Epithelial cell of alveolus of lung (primary cell): ENCODE measurements around the gene GFRA1. TPM values are rescaled to one million over a fixed set of nuclear protein-coding genes. Genes with fewer than 3 reads are reported as not detected.

ENCODE experiments used
- total RNA-seq: library from RNA; depleted of rRNA; stranded (reverse); fragments of >200 nt; gene quantifications from 2 replicates; pipeline ENCODE4 v1.2.1, GENCODE V29; 2015

Gene GFRA1
- total RNA-seq = 3.9 and 5.2 TPM in 2 replicates

DNA sequence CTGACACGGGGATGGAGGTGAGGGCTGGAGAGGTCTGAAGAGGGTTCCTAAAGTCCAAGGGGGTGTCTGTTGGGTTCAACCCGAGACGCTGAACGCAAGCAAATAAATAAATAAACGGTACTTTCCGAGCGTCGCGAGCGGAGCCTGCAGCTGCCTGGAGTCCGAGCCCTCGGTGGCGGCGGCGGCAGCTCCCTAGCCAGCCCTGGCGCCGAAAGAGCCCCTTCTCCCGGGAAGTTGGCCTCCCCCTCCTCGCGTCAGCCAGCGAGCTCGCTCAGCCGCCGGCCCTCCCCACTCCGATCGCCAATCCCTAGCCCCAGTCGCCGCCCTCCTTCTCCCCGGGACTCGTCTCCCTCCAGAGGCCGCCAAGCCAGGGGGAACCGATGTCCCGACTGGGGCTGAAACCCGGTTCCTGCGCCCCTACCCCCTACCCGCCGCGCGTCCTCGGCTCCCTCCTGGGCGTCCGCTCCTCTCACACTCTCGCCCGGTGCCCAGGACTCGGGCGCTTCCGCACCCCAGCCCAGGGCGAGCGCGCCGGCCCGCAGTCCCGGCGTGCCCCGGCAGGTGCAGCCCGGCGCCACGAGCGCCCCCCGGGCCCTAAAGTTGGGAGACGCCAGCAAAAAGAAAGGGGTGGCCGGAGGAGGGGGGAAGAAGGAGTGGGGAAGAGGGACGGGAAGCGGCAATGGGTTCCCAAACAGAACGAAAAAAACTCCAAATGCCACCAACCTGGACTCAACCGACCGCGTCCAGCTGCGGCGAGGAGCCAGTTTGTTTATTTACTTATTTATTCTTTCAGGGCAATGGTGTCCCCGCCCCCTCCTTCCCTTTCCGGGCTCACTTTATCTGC is at the start of gene GFRA1:
GFRA1 (minus strand) TSS at position 767 of the 844 bp plus-strand sequence. CDS start 1,177 bp downstream, outside the sequence.

Other genes starting within 250 kb of the GFRA1 start
- gene CCDC172, start 51.2 kb upstream of the GFRA1 start, total RNA-seq = not detected in 2 replicates
- gene PNLIPRP3, start 154.6 kb upstream of the GFRA1 start, total RNA-seq = under 0.01 TPM in 1 of 2 replicates, not detected in the other